Activated T-helper 17 cell treated with anti-CD3 and anti-CD28 coated beads, Interleukin-2, amount 50 U/mL, for 72 hours (primary cell): ENCODE results near the gene TNK1. TPM values are rescaled to one million over a fixed set of nuclear protein-coding genes. Genes with fewer than 3 reads are reported as not detected.
A peak's percentile ranks its signal among the peaks of the same experiment; 100 is the strongest.

ENCODE experiments used
- ATAC-seq: fragments of 150-1000 bp; cut with Tn5 transposase; replicated peaks from 2 replicates; pipeline ENCODE4 v1.10.0; 2021; ENCODE audit warnings: mild to moderate bottlenecking, moderate library complexity
- H3K27ac Mint-ChIP-seq: one replicate; pipeline ENCODE4 v1.8.0; 2022; ENCODE audit warnings: mixed read lengths
- H3K27me3 Mint-ChIP-seq: one replicate; pipeline ENCODE4 v1.8.0; 2022; ENCODE audit warnings: mixed read lengths
- H3K36me3 Mint-ChIP-seq: one replicate; pipeline ENCODE4 v1.8.0; 2022; ENCODE audit warnings: low read depth, mild to moderate bottlenecking, mixed read lengths
- H3K4me1 Mint-ChIP-seq: one replicate; pipeline ENCODE4 v1.8.0; 2022; ENCODE audit warnings: mixed read lengths
- H3K4me3 Mint-ChIP-seq: one replicate; pipeline ENCODE4 v1.8.0; 2022; ENCODE audit warnings: mild to moderate bottlenecking, mixed read lengths
- H3K9me3 Mint-ChIP-seq: one replicate; pipeline ENCODE4 v1.8.0; 2022; ENCODE audit warnings: mixed read lengths
- total RNA-seq, 2 donors: library from RNA; stranded (reverse); gene quantifications; one replicate each; pipeline ENCODE4 v1.2.3, GENCODE V29; 2022

TNK1 gene
- total RNA-seq, 2 donors from 2014 or later: 2.9 to 4.8 TPM

- Mint-ChIP-seq H3K4me1 (peaks cover 18% of the 10 kb centered on the region), H3K27ac (no peak within 1 kb of the TSS), H3K9me3 (no peaks in the 10 kb centered on the region), H3K4me3 (peak within 1 kb of the TSS; percentile 86), H3K36me3 (no peaks in the 10 kb centered on the region), H3K27me3 (peaks cover 4% of the 10 kb centered on the region)
- no peak for ATAC-seq
These were observed 26.8 kb downstream of the TNK1 start, which contains the start of gene NLGN2 for GRCh38 chr17:7407485-7408251. Gene NLGN2 (plus strand): TSS chr17:7407845. CDS start chr17:7408256, 411 bp downstream.

- Mint-ChIP-seq H3K4me3 (peak overlapping the region; percentile 13), H3K4me1 (peaks cover 23% of the 10 kb centered on the region), H3K27me3 (peaks cover 4% of the 10 kb centered on the region), H3K36me3 (no peaks in the 10 kb centered on the region), H3K9me3 (no peaks in the 10 kb centered on the region), H3K27ac (no peak overlapping the region)
- ATAC-seq: no peak
These were observed 27.4 kb downstream of the TNK1 start for GRCh38 chr17:7408252-7408727.

- no peaks in the 10 kb centered on the region for H3K36me3 Mint-ChIP-seq
- peaks cover 4% of the 10 kb centered on the region for H3K27me3 Mint-ChIP-seq
- H3K4me3 Mint-ChIP-seq: peak overlapping the region; percentile 13
- no peak overlapping the region for H3K27ac Mint-ChIP-seq
- no peak for ATAC-seq
- H3K9me3 Mint-ChIP-seq: no peaks in the 10 kb centered on the region
- peaks cover 23% of the 10 kb centered on the region for H3K4me1 Mint-ChIP-seq
These were observed 28.0 kb downstream of the TNK1 start for GRCh38 chr17:7408863-7409262.

- Mint-ChIP-seq H3K9me3 (no peaks in the 10 kb centered on the region), H3K4me3 (no peak overlapping the region), H3K27ac (no peak overlapping the region), H3K27me3 (peaks cover 4% of the 10 kb centered on the region), H3K4me1 (peaks cover 23% of the 10 kb centered on the region), H3K36me3 (no peaks in the 10 kb centered on the region)
- ATAC-seq: no peak
These were observed 28.8 kb downstream of the TNK1 start for GRCh38 chr17:7409716-7410115.

GRCh38 chr17:7410634-7411426 lies 29.9 kb downstream of the TNK1 start:
- Mint-ChIP-seq H3K9me3 (no peaks in the 10 kb centered on the region), H3K36me3 (no peaks in the 10 kb centered on the region), H3K27me3 (peaks cover 3% of the 10 kb centered on the region), H3K27ac (no peak overlapping the region), H3K4me3 (no peak overlapping the region), H3K4me1 (peaks cover 20% of the 10 kb centered on the region)
- ATAC-seq: no peak

- Mint-ChIP-seq H3K4me3 (no peak overlapping the region), H3K27me3 (no peaks in the 10 kb centered on the region)
- ATAC-seq: no peak
These were observed 30.5 kb downstream of the TNK1 start for GRCh38 chr17:7411427-7411750.

GRCh38 chr17:7413346-7413985 lies 32.6 kb downstream of the TNK1 start:
- Mint-ChIP-seq H3K9me3 (no peaks in the 10 kb centered on the region), H3K36me3 (no peaks in the 10 kb centered on the region), H3K27ac (peak overlapping the region; percentile 55), H3K4me1 (peaks cover 16% of the 10 kb centered on the region), H3K4me3 (no peak overlapping the region), H3K27me3 (no peaks in the 10 kb centered on the region)
- peak; percentile 38 for ATAC-seq

More at GRCh38 chr17:7411427-7411750, 30.5 kb downstream of the TNK1 start:
- Mint-ChIP-seq H3K27ac (no peak overlapping the region), H3K9me3 (no peaks in the 10 kb centered on the region), H3K36me3 (no peaks in the 10 kb centered on the region), H3K4me1 (peaks cover 16% of the 10 kb centered on the region)

- Mint-ChIP-seq H3K36me3 (no peaks in the 10 kb centered on the region), H3K4me3 (no peak overlapping the region), H3K27ac (no peak overlapping the region), H3K27me3 (no peaks in the 10 kb centered on the region), H3K9me3 (no peaks in the 10 kb centered on the region), H3K4me1 (peaks cover 9% of the 10 kb centered on the region)
- ATAC-seq: no peak
These were observed 33.9 kb downstream of the TNK1 start for GRCh38 chr17:7414837-7415236.

GRCh38 chr17:7415784-7416183 lies 34.9 kb downstream of the TNK1 start:
- Mint-ChIP-seq H3K36me3 (no peaks in the 10 kb centered on the region), H3K4me1 (peaks cover 5% of the 10 kb centered on the region), H3K4me3 (no peak overlapping the region), H3K27me3 (no peaks in the 10 kb centered on the region), H3K9me3 (no peaks in the 10 kb centered on the region), H3K27ac (no peak overlapping the region)
- ATAC-seq: no peak

- Mint-ChIP-seq H3K9me3 (no peaks in the 10 kb centered on the region), H3K27ac (peak overlapping the region; percentile 13), H3K4me3 (no peak overlapping the region), H3K27me3 (no peaks in the 10 kb centered on the region), H3K36me3 (no peaks in the 10 kb centered on the region), H3K4me1 (peaks cover 5% of the 10 kb centered on the region)
- ATAC-seq: no peak
These were observed 35.4 kb downstream of the TNK1 start for GRCh38 chr17:7416323-7416722.

GRCh38 chr17:7417056-7417655 lies 36.3 kb downstream of the TNK1 start:
- Mint-ChIP-seq H3K27ac (no peak overlapping the region), H3K4me3 (no peak overlapping the region), H3K27me3 (no peaks in the 10 kb centered on the region), H3K9me3 (no peaks in the 10 kb centered on the region), H3K36me3 (no peaks in the 10 kb centered on the region), H3K4me1 (peaks cover 5% of the 10 kb centered on the region)
- no peak for ATAC-seq

GRCh38 chr17:7418472-7419152 lies 37.7 kb downstream of the TNK1 start:
- no peaks in the 10 kb centered on the region for H3K36me3 Mint-ChIP-seq
- no peaks in the 10 kb centered on the region for H3K4me1 Mint-ChIP-seq
- no peaks in the 10 kb centered on the region for H3K9me3 Mint-ChIP-seq
- no peak for ATAC-seq
- H3K4me3 Mint-ChIP-seq: no peak overlapping the region
- H3K27ac Mint-ChIP-seq: no peak overlapping the region
- no peaks in the 10 kb centered on the region for H3K27me3 Mint-ChIP-seq

GRCh38 chr17:7419819-7420610 lies 39.1 kb downstream of the TNK1 start, which contains the start of gene SPEM1:
Gene SPEM1 (plus strand): TSS chr17:7420324. CDS start chr17:7420385, 61 bp downstream.
- Mint-ChIP-seq H3K27me3 (no peaks in the 10 kb centered on the region), H3K36me3 (no peaks in the 10 kb centered on the region), H3K4me3 (no peak within 1 kb of the TSS), H3K4me1 (no peaks in the 10 kb centered on the region), H3K27ac (peak within 1 kb of the TSS; percentile 39), H3K9me3 (no peaks in the 10 kb centered on the region)
- no peak for ATAC-seq
